Measurements from ENCODE around the gene ARMC12.
"Not testable (repeated sequence)": the region's sequence is repeated elsewhere in the genome, so short reads cannot be mapped to it uniquely, and the experiment has no call there.

ARMC12 gene

DNA sequence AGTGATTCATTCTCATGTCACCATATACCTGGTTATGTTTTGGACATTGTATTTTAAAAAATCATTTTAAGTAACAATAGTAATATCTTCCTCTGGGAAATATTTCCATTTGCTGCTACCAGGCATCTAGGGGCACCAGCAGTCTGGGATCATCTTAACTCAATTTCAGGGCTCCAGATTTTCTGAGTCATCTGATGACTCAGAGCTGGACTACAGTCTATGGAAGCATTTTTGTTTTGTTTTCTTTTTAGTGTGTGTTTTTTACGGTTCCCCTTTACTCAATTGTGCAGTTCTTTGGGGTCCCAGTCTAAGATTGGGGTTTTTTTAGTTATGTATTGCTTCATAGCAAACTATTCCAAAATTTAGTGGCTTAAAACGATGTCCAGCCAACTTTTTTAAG is 42.4 kb upstream of the ARMC12 start:
- DNase-seq (ENCODE audit: low read depth) = no peak
- TF ChIP-seq, protein P1, sequence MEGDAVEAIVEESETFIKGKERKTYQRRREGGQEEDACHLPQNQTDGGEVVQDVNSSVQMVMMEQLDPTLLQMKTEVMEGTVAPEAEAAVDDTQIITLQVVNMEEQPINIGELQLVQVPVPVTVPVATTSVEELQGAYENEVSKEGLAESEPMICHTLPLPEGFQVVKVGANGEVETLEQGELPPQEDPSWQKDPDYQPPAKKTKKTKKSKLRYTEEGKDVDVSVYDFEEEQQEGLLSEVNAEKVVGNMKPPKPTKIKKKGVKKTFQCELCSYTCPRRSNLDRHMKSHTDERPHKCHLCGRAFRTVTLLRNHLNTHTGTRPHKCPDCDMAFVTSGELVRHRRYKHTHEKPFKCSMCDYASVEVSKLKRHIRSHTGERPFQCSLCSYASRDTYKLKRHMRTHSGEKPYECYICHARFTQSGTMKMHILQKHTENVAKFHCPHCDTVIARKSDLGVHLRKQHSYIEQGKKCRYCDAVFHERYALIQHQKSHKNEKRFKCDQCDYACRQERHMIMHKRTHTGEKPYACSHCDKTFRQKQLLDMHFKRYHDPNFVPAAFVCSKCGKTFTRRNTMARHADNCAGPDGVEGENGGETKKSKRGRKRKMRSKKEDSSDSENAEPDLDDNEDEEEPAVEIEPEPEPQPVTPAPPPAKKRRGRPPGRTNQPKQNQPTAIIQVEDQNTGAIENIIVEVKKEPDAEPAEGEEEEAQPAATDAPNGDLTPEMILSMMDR (IDR thresholded peaks at IDR 0.05; ENCODE audit: insufficient read depth, low read depth, low read length, missing control alignments) = no peak
- no peak overlapping the region for H3K4me3 ChIP-seq (ENCODE audit: low read depth, low read length)

- DNase-seq (ENCODE audit: low read depth); H3K4me3 ChIP-seq (ENCODE audit: low read depth, low read length): not testable (repeated sequence)
Observed at GRCh38 chr6:35698430-35698829, 38.4 kb upstream of the ARMC12 start.

GRCh38 chr6:35698858-35699257 is 38.0 kb upstream of the ARMC12 start:
- H3K4me3 ChIP-seq (ENCODE audit: low read depth, low read length) = no peak overlapping the region
- TF ChIP-seq, protein P1 (IDR thresholded peaks at IDR 0.05; ENCODE audit: insufficient read depth, low read depth, low read length, missing control alignments) = no peak
- DNase-seq (ENCODE audit: low read depth) = no peak

DNA sequence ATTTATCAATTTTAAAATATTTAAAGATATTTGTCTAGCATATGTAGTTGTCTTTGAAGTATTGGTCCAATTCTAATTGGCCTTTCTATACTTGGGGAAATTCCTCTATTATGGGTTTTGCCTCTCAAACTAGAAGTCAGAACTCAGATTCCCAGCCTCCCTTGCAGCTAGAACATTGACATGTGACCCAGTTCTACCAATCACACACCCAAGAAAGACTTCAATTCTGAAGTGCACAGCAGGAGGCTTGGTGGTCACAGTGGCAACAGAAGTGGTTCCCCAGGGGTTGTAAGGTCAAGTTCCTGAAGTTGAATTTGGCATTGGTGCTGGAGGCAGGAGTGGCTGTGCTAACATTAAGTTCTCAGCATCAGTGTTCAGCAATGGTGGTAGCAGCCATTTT is 33.3 kb upstream of the ARMC12 start:
- TF ChIP-seq, protein P1 (IDR thresholded peaks at IDR 0.05; ENCODE audit: insufficient read depth, low read depth, low read length, missing control alignments) = no peak
- peak; percentile 23 for DNase-seq (ENCODE audit: low read depth)

GRCh38 chr6:35706468-35706867 is 30.4 kb upstream of the ARMC12 start:
- no peak overlapping the region for H3K4me3 ChIP-seq (ENCODE audit: low read depth, low read length)
- TF ChIP-seq, protein P1 (IDR thresholded peaks at IDR 0.05; ENCODE audit: insufficient read depth, low read depth, low read length, missing control alignments) = no peak
- no peak for DNase-seq (ENCODE audit: low read depth)

More for the DNA sequence above, 33.3 kb upstream of the ARMC12 start:
- H3K4me3 ChIP-seq (ENCODE audit: low read depth, low read length) = no peak overlapping the region

DNA sequence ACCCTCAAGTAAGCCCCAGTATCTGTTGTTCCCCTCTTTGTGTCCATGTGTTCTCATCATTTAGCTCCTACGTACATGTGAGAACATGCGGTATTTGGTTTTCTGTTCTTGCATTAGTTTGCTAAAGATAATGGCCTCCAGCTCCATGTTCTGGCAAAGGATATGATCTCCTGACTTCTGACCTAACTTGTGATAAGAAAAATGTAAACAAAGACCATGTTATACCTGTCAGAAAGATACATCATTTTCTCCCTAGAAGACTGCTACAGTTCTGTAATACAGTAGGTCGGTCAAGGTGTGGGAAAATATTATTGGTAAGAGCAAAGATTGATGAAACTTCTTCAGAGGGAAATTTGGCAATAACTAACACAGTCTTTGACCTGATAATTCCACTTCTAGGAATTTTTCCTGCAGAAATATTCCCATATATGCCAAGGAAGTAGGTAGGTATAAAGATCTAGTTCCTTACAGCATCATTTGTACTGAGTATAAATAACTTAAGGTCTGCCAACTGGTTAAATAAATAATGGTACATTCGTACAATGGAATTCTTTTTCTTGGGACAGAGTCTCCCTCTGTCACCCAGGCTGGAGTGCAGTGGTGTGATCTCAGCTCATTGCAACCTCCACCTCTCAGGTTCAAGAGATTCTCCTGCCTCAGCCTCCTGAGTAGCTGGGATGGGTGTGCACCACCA is 29.0 kb upstream of the ARMC12 start:
- no peak for DNase-seq (ENCODE audit: low read depth)
- H3K4me3 ChIP-seq (ENCODE audit: low read depth, low read length) = no peak overlapping the region
- TF ChIP-seq, protein P1 (IDR thresholded peaks at IDR 0.05; ENCODE audit: insufficient read depth, low read depth, low read length, missing control alignments) = no peak

DNA sequence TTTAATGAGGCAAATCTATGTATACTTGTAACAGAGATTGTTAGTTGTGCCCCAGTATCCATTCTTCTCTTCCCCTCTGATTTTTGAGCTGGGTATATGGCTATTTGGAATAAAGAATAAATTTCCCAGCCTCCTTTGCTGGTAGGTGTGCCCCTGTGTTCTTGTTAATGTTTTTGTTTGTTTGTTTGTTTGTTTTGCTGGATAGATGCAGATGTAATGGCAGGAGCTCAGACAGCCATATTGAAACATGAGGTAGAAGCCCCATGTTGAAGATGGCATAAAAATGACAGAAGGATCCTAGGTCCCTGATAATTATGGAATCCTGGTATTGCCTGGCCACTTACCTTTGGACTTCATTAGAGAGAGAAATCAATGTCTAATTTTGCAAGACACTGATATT is 28.2 kb upstream of the ARMC12 start:
- TF ChIP-seq, protein P1 (IDR thresholded peaks at IDR 0.05; ENCODE audit: insufficient read depth, low read depth, low read length, missing control alignments) = no peak
- no peak for DNase-seq (ENCODE audit: low read depth)
- no peak overlapping the region for H3K4me3 ChIP-seq (ENCODE audit: low read depth, low read length)
